ENCODE measurements around the gene DDX20. TPM values are rescaled to one million over a fixed set of nuclear protein-coding genes. Genes with fewer than 3 reads are reported as not detected.

The DDX20 gene
- total and polyA plus RNA-seq, 3 donors from 2014 or later: 86.3 to 168 (median 148) TPM

- no peak for DNase-seq
- H3K9me3 ChIP-seq: no peaks in the 10 kb centered on the region
- intact Hi-C loops (cut with DNase I; ENCODE audit: low total_unique reads): no loop called here
These were observed 39.4 kb upstream of the DDX20 start for GRCh38 chr1:111716333-111716732.

DNA sequence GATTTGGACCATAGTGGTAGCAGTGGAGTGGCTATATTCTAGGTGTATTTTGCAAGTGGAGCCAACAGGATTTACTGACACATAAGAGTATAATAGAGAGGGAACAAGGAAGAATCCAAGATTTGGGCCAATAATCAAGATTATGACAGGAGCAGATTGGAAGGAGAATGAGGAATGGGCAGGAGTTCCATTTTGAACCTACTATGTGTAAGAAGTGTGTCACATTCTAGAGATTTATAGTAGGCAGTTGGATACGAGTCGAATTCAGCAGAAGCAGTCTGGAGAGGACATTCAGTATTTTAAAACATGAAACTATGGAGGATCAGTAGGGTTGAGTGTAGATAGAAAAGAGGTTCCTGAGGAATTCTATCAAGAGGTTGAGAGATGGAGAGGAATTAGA lies 38.3 kb upstream of the DDX20 start:
- TF ChIP-seq POLR2A (IDR thresholded peaks at IDR 0.05) (no peak), CTCF (IDR thresholded peaks at IDR 0.05) (no peak)
- Histone ChIP-seq H3K4me3 (no peak overlapping the region), H3K27me3 (no peaks in the 10 kb centered on the region), H3K4me1 (peaks cover 16% of the 10 kb centered on the region), H3K27ac (no peak overlapping the region), H3K9me3 (no peaks in the 10 kb centered on the region), H3K36me3 (ENCODE audit: low read depth, missing control alignments) (no peaks in the 10 kb centered on the region)
- 92 to 95% methylated on average over 2 of the region's 2 CpGs for WGBS, 2 donors
- intact Hi-C loops (cut with DNase I; ENCODE audit: low total_unique reads): no loop called here
- no peak for DNase-seq

More at GRCh38 chr1:111716333-111716732, 39.4 kb upstream of the DDX20 start:
- H3K27ac ChIP-seq: no peak overlapping the region
- H3K4me3 ChIP-seq: no peak overlapping the region
- H3K27me3 ChIP-seq: no peaks in the 10 kb centered on the region
- H3K36me3 ChIP-seq (ENCODE audit: low read depth, missing control alignments): no peaks in the 10 kb centered on the region
- peaks cover 14% of the 10 kb centered on the region for H3K4me1 ChIP-seq
- 70 to 79% methylated on average over 3 of the region's 3 CpGs for WGBS, 2 donors
- TF ChIP-seq POLR2A (IDR thresholded peaks at IDR 0.05) (no peak), CTCF (IDR thresholded peaks at IDR 0.05) (no peak)

GRCh38 chr1:111719135-111719534 lies 36.6 kb upstream of the DDX20 start:
- Histone ChIP-seq H3K27ac (no peak overlapping the region), H3K4me3 (no peak overlapping the region), H3K36me3 (ENCODE audit: low read depth, missing control alignments) (no peaks in the 10 kb centered on the region), H3K4me1 (peaks cover 16% of the 10 kb centered on the region), H3K27me3 (no peaks in the 10 kb centered on the region), H3K9me3 (no peaks in the 10 kb centered on the region)
- intact Hi-C loops (cut with DNase I; ENCODE audit: low total_unique reads): no loop called here
- WGBS, 2 donors: 96 to 100% methylated on average over 5 of the region's 5 CpGs
- no peak for DNase-seq
- TF ChIP-seq CTCF (IDR thresholded peaks at IDR 0.05): no peak
- TF ChIP-seq POLR2A (IDR thresholded peaks at IDR 0.05): no peak

DNA sequence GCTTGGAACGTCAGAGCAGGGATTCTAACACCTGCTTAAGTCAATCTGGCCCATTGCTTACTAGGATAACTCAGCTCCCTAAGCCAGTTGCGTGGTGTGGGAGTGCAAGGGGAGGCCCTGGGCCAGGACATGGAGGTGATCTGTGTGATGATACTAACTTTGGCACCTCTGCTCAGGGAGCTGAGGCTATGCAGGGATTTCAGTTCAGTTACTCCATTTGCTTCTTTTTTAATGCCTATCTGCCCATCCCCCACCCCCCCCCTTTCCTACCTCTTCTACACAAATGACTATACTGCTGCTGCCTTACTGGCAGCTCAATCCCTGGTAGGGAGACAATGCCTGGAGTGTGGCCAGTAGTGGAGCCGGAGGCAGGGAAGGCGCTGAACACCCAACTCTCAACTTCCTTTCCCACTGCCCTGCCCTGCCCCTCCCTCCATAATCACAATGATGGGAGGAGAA lies 36.0 kb upstream of the DDX20 start:
- no peaks in the 10 kb centered on the region for H3K27me3 ChIP-seq
- no peak overlapping the region for H3K27ac ChIP-seq
- no peak for DNase-seq
- intact Hi-C loops (cut with DNase I; ENCODE audit: low total_unique reads): no loop called here
- H3K4me3 ChIP-seq: no peak overlapping the region
- WGBS, 2 donors: 53 to 66% methylated on average over 4 of the region's 4 CpGs
- no peak for TF ChIP-seq CTCF (IDR thresholded peaks at IDR 0.05)
- no peak for TF ChIP-seq POLR2A (IDR thresholded peaks at IDR 0.05)
- no peaks in the 10 kb centered on the region for H3K9me3 ChIP-seq
- H3K4me1 ChIP-seq: peaks cover 17% of the 10 kb centered on the region
- no peaks in the 10 kb centered on the region for H3K36me3 ChIP-seq (ENCODE audit: low read depth, missing control alignments)

DNA sequence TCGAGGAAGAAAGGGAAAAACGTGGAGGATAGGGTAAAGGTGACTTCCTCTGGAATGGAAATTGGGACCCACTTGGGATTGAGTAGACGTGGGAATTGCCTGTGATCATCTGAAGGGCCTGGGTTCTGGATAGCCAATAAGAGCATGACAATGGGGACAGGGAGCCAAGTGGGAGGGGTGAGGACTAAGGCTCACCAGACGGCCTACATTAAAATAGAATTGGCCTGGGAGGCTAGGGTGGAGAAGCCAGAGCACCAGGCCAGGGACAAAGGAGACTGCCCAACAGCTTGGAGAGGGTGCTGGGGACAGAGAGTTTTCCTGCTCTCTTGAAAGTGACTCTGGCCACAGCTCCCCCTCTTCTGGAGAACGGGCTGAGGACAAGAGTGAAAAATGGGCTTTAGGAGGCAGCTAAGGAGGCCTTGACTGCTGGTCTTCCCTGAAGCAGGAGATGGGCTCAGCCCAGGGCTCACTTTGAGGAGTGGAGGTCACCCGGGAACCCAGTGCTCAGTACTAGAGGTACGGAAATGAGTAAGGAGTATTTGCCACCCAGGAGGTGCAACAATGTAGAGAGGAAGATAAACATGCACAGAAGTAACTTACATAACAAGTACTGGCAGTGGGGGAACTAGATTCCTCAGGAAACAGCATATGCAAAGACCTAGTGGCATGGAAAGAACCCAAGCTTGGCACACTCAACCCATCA lies 35.3 kb upstream of the DDX20 start:
- 57 to 67% methylated on average over 7 of the region's 7 CpGs for WGBS, 2 donors
- no peak for DNase-seq
- H3K4me3 ChIP-seq: no peak overlapping the region
- TF ChIP-seq POLR2A (IDR thresholded peaks at IDR 0.05) (no peak), CTCF (IDR thresholded peaks at IDR 0.05) (no peak)
- intact Hi-C loops (cut with DNase I; ENCODE audit: low total_unique reads): no loop called here
- peaks cover 21% of the 10 kb centered on the region for H3K4me1 ChIP-seq
- no peak overlapping the region for H3K27ac ChIP-seq
- no peaks in the 10 kb centered on the region for H3K36me3 ChIP-seq (ENCODE audit: low read depth, missing control alignments)
- H3K9me3 ChIP-seq: no peaks in the 10 kb centered on the region
- no peaks in the 10 kb centered on the region for H3K27me3 ChIP-seq
